Activated effector memory CD4-positive, alpha-beta T cell treated with Interleukin-2 at 50 U/mL for 16 hours (primary cell): ENCODE measurements around the gene ZMIZ1.
"Not testable (repeated sequence)": the region's sequence is repeated elsewhere in the genome, so short reads cannot be mapped to it uniquely, and the experiment has no call there.

ENCODE experiments used
- DNase-seq: peaks from one replicate; pipeline ENCODE4 v3.0.0-alpha.2; 2020

ZMIZ1 gene

GRCh38 chr10:79030705-79031104 is 38.1 kb upstream of the ZMIZ1 start:
- no peak for DNase-seq

- DNase-seq = no peak
These were observed 37.0 kb upstream of the ZMIZ1 start for GRCh38 chr10:79031723-79032122.

GRCh38 chr10:79034271-79034876 is 34.4 kb upstream of the ZMIZ1 start:
- no peak for DNase-seq

- not testable (repeated sequence) for DNase-seq
These were observed 32.4 kb upstream of the ZMIZ1 start for GRCh38 chr10:79036416-79036815.

GRCh38 chr10:79038104-79038840 is 30.5 kb upstream of the ZMIZ1 start:
- no peak for DNase-seq

- DNase-seq = no peak
These were observed 29.9 kb upstream of the ZMIZ1 start for GRCh38 chr10:79038841-79039201.

- DNase-seq = no peak
These were observed 25.9 kb upstream of the ZMIZ1 start for GRCh38 chr10:79042639-79043411.

- no peak for DNase-seq
These were observed 24.6 kb upstream of the ZMIZ1 start for GRCh38 chr10:79044036-79044632.

GRCh38 chr10:79044846-79045245 is 23.9 kb upstream of the ZMIZ1 start:
- DNase-seq = no peak

- no peak for DNase-seq
These were observed 23.1 kb upstream of the ZMIZ1 start for GRCh38 chr10:79045566-79046175.

- DNase-seq = no peak
These were observed 22.4 kb upstream of the ZMIZ1 start for GRCh38 chr10:79046326-79046725.

GRCh38 chr10:79046741-79047583 is 21.8 kb upstream of the ZMIZ1 start:
- no peak for DNase-seq

GRCh38 chr10:79047584-79047874 is 21.2 kb upstream of the ZMIZ1 start:
- DNase-seq = no peak

GRCh38 chr10:79047875-79048638 is 20.7 kb upstream of the ZMIZ1 start:
- DNase-seq = peak; percentile 68

- no peak for DNase-seq
These were observed 19.9 kb upstream of the ZMIZ1 start for GRCh38 chr10:79048639-79049550.

- no peak for DNase-seq
These were observed 18.6 kb upstream of the ZMIZ1 start for GRCh38 chr10:79049931-79050895.

- no peak for DNase-seq
These were observed 17.7 kb upstream of the ZMIZ1 start for GRCh38 chr10:79050896-79051555.

- no peak for DNase-seq
These were observed 17.0 kb upstream of the ZMIZ1 start for GRCh38 chr10:79051766-79052165.
